Glomerular endothelial cell (primary cell): ENCODE data around the gene GLE1. TPM values are rescaled to one million over a fixed set of nuclear protein-coding genes. Genes with fewer than 3 reads are reported as not detected.
"Not testable (repeated sequence)": the region's sequence is repeated elsewhere in the genome, so short reads cannot be mapped to it uniquely, and the experiment has no call there.

Source experiments
- DNase-seq: peaks from one replicate; pipeline ENCODE4 v3.0.0-alpha.2; 2011; ENCODE audit warnings: low read depth, low spot score; ENCODE audit errors: extremely low read depth
- total RNA-seq: library from RNA; depleted of rRNA; stranded (reverse); fragments of >200 nt; gene quantifications from 2 replicates; pipeline ENCODE4 v1.2.3, GENCODE V29; 2015

Gene GLE1
- total RNA-seq, 1 donor from 2014 or later, result 14.4 TPM

DNA sequence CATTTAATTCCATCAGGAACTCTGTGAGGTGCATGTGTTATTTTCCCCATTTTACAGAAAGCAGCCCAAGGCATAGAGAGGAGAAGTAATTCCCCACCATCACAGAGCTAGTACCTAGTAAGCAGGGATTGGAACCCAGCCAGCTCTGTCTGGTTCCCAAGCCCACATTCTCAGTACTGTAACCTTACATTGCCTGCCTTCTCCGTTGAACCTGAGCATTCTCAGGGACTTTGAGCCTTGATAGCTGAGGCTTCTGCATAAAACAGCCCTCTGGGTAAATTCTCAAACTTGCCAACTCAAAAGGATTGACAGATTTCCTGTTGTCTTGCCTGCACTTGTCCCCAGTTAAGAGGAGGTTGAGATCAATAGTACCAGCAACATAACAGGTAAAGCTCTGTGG, 9.2 kb upstream of the GLE1 start:
- DNase-seq, result no peak

DNA sequence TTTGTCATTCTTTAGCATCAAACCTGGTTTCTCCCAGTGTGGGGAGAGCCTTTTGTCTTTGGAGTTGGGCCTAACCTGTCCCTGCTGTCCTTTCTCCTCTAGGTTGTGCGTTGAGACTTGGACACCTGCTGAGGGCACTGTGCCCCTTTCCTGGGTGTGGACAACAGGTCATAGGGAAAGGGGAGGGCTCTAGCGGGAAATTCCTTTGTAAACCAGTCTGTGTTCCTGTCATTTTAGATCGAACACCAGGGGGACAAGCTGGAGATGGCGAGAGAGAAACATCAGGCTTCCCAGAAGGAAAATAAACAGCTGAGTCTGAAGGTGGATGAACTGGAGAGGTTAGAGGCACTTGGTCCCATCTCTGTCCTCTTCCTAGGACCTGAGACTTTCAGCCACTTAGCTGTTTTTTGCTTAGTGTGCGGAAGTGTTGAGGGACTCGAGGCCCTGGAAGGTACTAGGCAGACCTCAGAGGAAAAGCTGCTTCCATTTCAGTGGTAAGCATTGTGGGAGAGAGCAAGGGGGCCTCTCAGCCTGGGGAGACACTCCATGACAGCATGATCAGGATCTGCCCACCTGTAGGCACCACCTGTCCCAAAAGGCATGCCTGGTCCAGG, 8.6 kb upstream of the GLE1 start:
- DNase-seq, result no peak

- DNase-seq, result no peak
These were observed 6.5 kb upstream of the GLE1 start for GRCh38 chr9:128497824-128498610.

GRCh38 chr9:128498911-128499310, 5.6 kb upstream of the GLE1 start:
- no peak for DNase-seq

DNA sequence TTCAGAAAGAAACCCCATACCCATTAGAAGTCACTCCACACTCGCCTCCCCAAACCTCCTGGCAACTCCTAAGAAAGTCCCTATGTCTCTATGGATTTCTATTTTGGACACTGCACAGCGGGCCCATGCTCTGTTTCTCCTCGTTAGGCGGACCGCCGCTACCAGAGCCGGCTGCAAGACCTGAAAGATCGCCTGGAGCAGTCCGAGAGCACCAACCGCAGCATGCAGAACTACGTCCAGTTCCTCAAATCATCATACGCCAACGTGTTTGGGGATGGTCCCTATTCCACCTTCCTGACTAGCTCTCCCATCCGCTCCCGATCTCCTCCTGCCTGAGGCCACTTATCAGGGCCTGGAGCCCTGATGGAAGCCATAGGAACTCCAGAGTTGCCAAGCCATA, 4.6 kb upstream of the GLE1 start:
- DNase-seq, result no peak

- not testable (repeated sequence) for DNase-seq
These were observed 1.1 kb upstream of the GLE1 start for GRCh38 chr9:128503415-128503825.

- DNase-seq, result no peak
These were observed 649 bp upstream of the GLE1 start for GRCh38 chr9:128503870-128504269.

- DNase-seq, result no peak
These were observed 871 bp downstream of the GLE1 start for GRCh38 chr9:128505414-128505765.

GRCh38 chr9:128505906-128506305, 1.4 kb downstream of the GLE1 start:
- not testable (repeated sequence) for DNase-seq

GRCh38 chr9:128512820-128513219, 8.3 kb downstream of the GLE1 start:
- no peak for DNase-seq

DNA sequence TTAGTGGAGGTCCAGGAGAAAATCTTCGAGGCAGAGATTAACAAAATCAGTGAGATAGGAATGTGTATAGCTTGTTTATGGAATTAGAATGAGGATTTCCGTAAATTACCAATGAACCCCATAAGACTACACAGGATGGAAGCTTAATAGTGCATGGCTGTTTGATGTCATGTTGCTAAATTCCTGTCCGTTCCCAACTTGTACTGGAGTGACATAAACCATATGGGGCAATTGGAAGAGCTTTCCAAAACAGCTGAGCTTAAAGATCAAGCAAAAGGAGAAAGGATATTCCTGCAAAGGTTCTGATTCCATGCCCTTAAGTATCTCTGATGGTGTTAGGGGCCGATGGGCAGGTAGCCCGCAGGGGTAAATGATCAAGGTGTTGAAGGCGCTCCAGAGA, 17.4 kb downstream of the GLE1 start:
- DNase-seq, result no peak

DNA sequence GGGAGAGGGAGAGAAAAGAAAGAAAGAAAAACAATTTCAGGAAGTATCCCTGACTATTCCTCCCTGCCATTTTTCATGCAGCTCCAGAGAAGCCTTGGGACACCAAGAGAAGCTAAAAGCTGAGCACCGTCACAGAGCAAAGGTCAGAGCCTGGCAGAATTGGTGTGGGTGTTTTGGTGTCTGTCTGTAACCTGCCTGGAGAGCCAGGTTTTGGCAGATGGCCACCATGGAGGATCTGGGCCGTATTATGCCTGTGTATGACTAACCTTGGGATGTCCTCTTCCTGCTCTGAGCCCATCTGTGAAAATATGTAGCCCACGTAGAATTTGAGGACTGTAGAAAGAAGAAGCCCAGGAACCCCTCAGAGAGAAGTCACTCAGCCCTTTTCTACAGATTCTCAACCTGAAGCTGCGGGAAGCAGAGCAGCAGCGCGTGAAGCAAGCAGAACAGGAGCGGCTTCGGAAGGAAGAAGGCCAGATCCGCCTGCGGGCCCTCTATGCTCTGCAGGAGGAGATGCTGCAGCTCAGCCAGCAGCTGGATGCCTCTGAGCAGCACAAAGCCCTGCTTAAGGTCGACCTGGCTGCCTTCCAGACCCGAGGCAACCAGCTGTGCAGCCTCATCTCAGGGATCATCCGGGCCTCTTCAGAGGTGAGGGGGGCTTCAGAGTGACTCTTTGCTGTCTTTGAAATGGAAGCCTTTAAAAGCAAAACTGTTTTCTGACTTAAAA, 18.8 kb downstream of the GLE1 start:
- DNase-seq, result no peak

GRCh38 chr9:128526720-128527119, 22.2 kb downstream of the GLE1 start:
- DNase-seq, result no peak

- no peak for DNase-seq
These were observed 24.1 kb downstream of the GLE1 start for GRCh38 chr9:128528445-128529160.

DNA sequence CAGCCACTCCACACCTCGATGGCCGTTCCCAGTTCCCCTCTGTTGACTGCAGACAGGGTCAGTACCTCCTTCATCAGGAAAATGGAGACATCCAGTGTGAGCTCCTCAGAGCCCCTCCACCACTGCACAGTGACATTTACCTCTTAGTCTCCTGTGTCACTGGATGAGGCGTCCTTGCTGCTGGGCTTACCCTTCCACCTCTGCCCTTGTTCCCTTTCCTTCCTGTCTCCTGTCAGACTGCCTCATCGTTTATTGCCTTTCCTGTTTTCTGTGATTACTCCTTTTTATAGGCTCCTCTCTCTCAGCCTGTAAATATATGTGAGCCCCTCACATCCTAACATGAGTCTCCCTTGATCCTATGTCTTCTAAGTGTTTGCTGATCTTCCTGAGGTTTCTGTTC, 24.7 kb downstream of the GLE1 start:
- DNase-seq, result no peak

- no peak for DNase-seq
These were observed 28.1 kb downstream of the GLE1 start for GRCh38 chr9:128532581-128532980.

GRCh38 chr9:128540634-128541360, 36.3 kb downstream of the GLE1 start:
- no peak for DNase-seq

GRCh38 chr9:128546504-128546903, 42.0 kb downstream of the GLE1 start:
- no peak for DNase-seq

DNA sequence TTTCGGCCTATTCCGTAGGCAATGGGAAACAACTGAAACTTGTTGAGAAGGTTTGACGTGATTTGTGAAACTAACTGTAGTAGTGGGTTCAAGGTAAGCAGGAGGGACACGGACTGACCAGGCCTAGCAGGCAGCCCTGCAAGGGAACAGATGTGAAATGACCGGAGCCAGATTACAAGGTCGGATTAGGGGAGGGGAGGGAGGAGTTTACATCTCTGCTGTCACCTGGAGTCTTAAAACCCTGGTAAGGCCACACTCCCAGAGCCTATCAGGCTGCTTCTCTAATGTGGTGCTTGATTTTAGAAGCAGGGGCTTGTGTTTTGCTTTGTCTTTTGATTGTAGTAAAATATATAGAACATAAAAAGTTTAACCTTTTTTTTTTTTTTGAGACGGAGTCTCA, 44.4 kb downstream of the GLE1 start:
- DNase-seq, result no peak

DNA sequence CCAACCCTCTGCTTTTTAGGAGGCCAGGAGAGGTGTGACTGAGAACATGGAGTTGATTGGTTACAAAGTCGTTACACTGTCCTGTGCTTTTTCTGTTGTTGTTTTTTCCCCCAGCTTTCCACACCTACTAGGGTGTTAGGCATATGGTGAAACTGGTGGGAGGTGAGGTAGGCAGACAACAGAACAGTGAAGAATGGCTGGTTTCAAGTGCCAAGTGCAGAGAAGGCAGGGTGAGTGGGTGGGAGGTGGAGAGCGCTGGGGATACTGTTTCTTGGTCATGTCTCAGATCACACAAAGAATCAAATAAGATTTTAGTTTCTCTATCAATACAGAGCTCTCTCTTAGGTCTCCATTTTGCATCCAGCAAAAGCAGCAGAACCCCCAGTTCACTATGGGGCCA, 45.7 kb downstream of the GLE1 start:
- DNase-seq, result no peak
